Thoracic aorta (tissue), 2 donors: ENCODE results near the gene LEPROT. TPM values are rescaled to one million over a fixed set of nuclear protein-coding genes. Genes with fewer than 3 reads are reported as not detected.
"Not testable (repeated sequence)": the region's sequence is repeated elsewhere in the genome, so short reads cannot be mapped to it uniquely, and the experiment has no call there.

Experiments used
- ATAC-seq: fragments of 150-250 bp; one replicate; pipeline ENCODE4 v1.8.0; 2017; ENCODE audit warnings: low read depth; ENCODE audit not compliant: insufficient number of reproducible peaks, low FRiP score
- DNase-seq: peaks from one replicate; pipeline ENCODE4 v3.0.0-alpha.2; 2020; ENCODE audit warnings: low spot score
- H3K27ac ChIP-seq, 2 donors: fragments of 200-600 bp; sonication (generic); 1 replicate in 1 of 2; 2 replicates in 1 of 2; pipeline ENCODE4 v1.5.1; 2016; ENCODE audit warnings: mild to moderate bottlenecking in 2 of 2, moderate library complexity in 2 of 2
- H3K27me3 ChIP-seq: fragments of 200-600 bp; sonication (generic); replicated peaks from 2 replicates; pipeline ENCODE4 v1.6.0; 2016; ENCODE audit warnings: mild to moderate bottlenecking; ENCODE audit not compliant: insufficient read depth
- H3K36me3 ChIP-seq: fragments of 200-600 bp; sonication (generic); one replicate; pipeline ENCODE4 v1.5.1; 2016
- H3K4me1 ChIP-seq, 2 donors: fragments of 200-600 bp; sonication (generic); 1 replicate in 1 of 2; 2 replicates in 1 of 2; pipeline versions ENCODE4 v1.5.1 to v1.6.0; 2016; ENCODE audit warnings: low read depth in 2 of 2, mild to moderate bottlenecking in 1 of 2; ENCODE audit not compliant: control insufficient read depth in 1 of 2
- H3K4me3 ChIP-seq: fragments of 200-600 bp; sonication (generic); 2 replicates; pipeline ENCODE4 v1.5.1; 2016; ENCODE audit warnings: mild to moderate bottlenecking
- H3K9me3 ChIP-seq: fragments of 200-600 bp; sonication (generic); 2 replicates; pipeline ENCODE4 v1.5.1; 2016
- total RNA-seq, 2 donors: library from RNA; depleted of rRNA; stranded (reverse); fragments of >200 nt; gene quantifications; one replicate each; pipeline versions ENCODE4 v1.1.0 to v1.2.3, GENCODE V29; 2016
- TF ChIP-seq, protein P1 (sequence below): fragments of 200-600 bp; sonication (generic); IDR thresholded peaks from one replicate; pipeline ENCODE4 v1.5.1; 2019; ENCODE audit warnings: antibody characterized with exemption

The LEPROT gene
- total RNA-seq, 2 donors from 2014 or later: 79.5 to 82.9 TPM

DNA sequence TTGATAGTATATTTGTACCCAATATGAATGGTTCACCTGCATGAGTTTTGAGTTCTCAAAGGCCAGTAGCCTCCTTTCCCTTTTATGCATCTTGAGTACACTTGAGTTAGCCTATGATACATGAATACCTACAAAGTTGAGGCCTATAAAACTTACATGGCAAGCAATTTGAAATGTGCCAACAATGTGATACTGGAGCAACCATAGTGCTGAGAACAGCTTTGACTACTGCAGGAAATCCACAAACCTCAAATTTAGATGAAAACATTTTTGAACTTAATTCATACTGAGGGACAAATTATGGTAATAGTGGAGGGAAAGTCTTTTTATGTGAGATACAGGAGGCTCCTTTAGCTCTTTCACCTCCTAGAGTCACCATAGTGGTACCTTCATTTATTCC, 37.4 kb downstream of the LEPROT start:
- Histone ChIP-seq H3K36me3 (no peaks in the 10 kb centered on the region), H3K9me3 (no peaks in the 10 kb centered on the region), H3K4me3 (no peak overlapping the region), H3K27ac (no peak overlapping the region), H3K27me3 (no peaks in the 10 kb centered on the region), H3K4me1 (no peaks in the 10 kb centered on the region)
- no peak for ATAC-seq
- TF ChIP-seq, protein P1, sequence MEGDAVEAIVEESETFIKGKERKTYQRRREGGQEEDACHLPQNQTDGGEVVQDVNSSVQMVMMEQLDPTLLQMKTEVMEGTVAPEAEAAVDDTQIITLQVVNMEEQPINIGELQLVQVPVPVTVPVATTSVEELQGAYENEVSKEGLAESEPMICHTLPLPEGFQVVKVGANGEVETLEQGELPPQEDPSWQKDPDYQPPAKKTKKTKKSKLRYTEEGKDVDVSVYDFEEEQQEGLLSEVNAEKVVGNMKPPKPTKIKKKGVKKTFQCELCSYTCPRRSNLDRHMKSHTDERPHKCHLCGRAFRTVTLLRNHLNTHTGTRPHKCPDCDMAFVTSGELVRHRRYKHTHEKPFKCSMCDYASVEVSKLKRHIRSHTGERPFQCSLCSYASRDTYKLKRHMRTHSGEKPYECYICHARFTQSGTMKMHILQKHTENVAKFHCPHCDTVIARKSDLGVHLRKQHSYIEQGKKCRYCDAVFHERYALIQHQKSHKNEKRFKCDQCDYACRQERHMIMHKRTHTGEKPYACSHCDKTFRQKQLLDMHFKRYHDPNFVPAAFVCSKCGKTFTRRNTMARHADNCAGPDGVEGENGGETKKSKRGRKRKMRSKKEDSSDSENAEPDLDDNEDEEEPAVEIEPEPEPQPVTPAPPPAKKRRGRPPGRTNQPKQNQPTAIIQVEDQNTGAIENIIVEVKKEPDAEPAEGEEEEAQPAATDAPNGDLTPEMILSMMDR: no peak
- DNase-seq: no peak

DNA sequence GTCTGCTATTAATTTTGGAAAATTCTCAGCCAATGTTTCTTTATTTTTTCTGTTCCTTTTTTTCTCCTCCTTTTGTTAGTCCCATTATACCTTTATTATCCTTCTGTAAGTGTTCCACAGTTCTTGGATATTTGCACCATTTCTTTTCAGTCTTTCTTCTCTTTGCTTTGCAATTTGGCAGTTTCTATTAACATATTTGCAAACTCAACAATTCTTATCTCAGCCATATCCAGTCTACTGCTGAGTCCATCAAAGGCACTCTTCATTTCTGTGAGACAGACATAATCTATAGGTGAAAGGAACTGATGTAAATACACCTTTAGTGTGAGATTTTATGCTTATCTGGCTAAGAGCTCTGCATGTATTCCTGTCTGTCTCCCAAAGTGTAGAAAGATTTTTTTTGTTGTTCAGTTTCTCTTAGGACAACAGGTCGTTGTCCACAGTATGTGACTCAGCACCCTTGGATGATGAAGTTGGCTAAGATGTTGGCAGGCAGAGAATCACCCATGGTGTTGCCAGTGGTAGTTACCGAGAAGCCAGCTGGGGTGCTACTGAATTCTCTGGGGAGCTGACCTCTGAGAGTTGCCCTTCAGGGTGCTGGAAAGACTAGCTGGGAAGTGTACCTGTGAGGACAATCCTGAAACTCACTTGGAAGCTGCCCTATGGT, 38.4 kb downstream of the LEPROT start:
- no peak for DNase-seq
- Histone ChIP-seq H3K36me3 (no peaks in the 10 kb centered on the region), H3K4me1 (no peaks in the 10 kb centered on the region), H3K27me3 (no peaks in the 10 kb centered on the region), H3K9me3 (no peaks in the 10 kb centered on the region), H3K4me3 (no peak overlapping the region), H3K27ac (no peak overlapping the region)
- ATAC-seq: no peak
- TF ChIP-seq, protein P1: no peak

DNA sequence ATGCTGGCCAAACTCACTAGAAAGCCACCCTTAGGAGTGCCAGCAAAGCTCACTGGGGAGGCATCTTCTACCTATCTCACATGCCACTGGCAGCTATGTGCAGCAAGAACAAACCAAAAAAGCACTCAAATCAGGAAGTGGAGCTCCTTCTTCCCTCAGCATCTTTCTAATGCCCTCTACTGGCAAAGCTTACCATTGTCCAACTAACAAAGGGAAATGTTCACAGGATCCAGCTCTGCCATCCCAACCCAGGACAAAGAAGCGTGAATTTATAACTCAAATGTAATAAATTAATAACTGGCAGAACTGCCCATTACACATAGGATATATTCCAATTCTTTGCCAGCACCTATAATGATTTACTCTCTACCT, 38.9 kb downstream of the LEPROT start:
- ATAC-seq (no peak), DNase-seq (no peak)
- Histone ChIP-seq H3K27ac (no peak overlapping the region), H3K4me3 (no peak overlapping the region), H3K27me3 (no peaks in the 10 kb centered on the region), H3K9me3 (no peaks in the 10 kb centered on the region), H3K36me3 (no peaks in the 10 kb centered on the region), H3K4me1 (no peaks in the 10 kb centered on the region)
- TF ChIP-seq, protein P1: no peak

DNA sequence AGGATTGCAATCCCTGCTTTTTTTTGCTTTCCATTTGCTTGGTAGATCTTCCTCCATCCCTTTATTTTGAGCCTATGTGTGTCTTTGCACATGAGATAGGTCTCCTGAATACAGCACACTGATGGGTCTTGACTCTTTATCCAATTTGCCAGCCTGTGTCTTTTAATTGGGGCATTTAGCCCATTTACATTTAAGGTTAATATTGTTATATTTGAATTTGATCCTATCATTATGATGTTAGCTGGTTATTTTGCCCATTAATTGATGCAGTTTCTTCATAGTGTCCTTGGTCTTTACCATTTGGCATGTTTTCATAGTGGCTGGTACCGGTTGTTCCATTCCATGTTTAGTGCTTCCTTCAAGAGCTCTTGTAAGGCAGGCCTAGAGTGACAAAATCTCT, 45.4 kb downstream of the LEPROT start:
- not testable (repeated sequence) for H3K9me3 ChIP-seq, H3K4me1 ChIP-seq, H3K4me3 ChIP-seq, H3K36me3 ChIP-seq, H3K27me3 ChIP-seq, H3K27ac ChIP-seq, DNase-seq, ATAC-seq

DNA sequence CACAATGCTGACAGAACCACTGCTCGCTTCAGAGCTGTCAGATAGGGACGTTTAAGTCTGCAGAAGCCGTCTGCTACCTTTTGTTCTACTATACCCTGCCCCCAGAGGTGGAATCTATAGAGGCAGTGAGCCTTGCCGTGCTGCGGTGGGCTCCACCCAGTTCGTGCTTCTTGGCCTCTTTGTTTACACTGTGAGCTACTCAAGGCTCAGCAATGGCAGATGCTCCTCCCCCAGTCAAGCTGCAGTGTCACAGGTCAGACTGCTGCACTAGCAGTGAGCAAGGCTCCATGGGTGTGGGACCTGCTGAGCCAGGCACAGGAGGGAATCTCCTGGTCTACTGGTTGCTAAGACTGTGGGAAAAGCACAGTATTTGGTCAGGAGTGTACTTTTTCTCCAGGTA, 47.1 kb downstream of the LEPROT start:
- TF ChIP-seq, protein P1: no peak
- Histone ChIP-seq H3K9me3 (no peaks in the 10 kb centered on the region), H3K4me3 (no peak overlapping the region), H3K4me1 (no peaks in the 10 kb centered on the region), H3K27ac (no peak overlapping the region), H3K36me3 (no peaks in the 10 kb centered on the region), H3K27me3 (no peaks in the 10 kb centered on the region)
- no peak for ATAC-seq
- DNase-seq: no peak
